ENCODE measurements around the gene KCNK3. TPM values are rescaled to one million over a fixed set of nuclear protein-coding genes. Genes with fewer than 3 reads are reported as not detected.

Gene KCNK3
- total and polyA plus RNA-seq, 2 of the 13 experiments (the other 11 are each of a cell fraction or from before 2014, with no cell fraction given), result not detected

DNA sequence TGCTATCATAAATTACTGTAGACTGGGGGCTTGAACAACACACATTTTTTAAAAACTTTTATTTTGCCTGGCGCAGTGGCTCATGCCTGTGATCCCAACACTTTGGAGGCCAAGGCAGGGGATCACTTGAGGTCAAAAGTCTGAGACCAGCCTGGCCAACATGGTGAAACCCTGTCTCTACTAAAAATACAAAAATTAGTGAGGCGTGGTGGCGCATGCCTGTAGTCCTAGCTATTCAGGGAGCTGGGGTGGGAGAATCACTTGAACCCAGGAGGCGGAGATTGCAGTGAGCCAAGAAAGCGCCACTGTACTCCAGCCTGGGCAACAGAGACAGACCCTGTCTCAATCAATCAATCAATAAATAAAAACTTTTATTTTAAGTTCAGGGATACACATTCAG is 9.1 kb downstream of the KCNK3 start (continued):
- TF ChIP-seq, protein P1, sequence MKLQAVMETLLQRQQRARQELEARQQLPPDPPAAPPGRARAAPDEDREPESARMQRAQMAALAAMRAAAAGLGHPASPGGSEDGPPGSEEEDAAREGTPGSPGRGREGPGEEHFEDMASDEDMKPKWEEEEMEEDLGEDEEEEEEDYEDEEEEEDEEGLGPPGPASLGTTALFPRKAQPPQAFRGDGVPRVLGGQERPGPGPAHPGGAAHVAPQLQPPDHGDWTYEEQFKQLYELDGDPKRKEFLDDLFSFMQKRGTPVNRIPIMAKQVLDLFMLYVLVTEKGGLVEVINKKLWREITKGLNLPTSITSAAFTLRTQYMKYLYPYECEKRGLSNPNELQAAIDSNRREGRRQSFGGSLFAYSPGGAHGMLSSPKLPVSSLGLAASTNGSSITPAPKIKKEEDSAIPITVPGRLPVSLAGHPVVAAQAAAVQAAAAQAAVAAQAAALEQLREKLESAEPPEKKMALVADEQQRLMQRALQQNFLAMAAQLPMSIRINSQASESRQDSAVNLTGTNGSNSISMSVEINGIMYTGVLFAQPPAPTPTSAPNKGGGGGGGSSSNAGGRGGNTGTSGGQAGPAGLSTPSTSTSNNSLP (IDR thresholded peaks at IDR 0.05; ENCODE audit: low read depth, low read length), result no peak
- no peak for TF ChIP-seq RAD21 (CRISPR knock-in tag; IDR thresholded peaks at IDR 0.05)
- TF ChIP-seq, protein P2, sequence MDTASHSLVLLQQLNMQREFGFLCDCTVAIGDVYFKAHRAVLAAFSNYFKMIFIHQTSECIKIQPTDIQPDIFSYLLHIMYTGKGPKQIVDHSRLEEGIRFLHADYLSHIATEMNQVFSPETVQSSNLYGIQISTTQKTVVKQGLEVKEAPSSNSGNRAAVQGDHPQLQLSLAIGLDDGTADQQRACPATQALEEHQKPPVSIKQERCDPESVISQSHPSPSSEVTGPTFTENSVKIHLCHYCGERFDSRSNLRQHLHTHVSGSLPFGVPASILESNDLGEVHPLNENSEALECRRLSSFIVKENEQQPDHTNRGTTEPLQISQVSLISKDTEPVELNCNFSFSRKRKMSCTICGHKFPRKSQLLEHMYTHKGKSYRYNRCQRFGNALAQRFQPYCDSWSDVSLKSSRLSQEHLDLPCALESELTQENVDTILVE (CRISPR knock-in tag; IDR thresholded peaks at IDR 0.05), result no peak
- no peak for TF ChIP-seq ZNF251 (CRISPR knock-in tag; IDR thresholded peaks at IDR 0.05)
- TF ChIP-seq NCOA1 (CRISPR knock-in tag; IDR thresholded peaks at IDR 0.05), result no peak
- no peak for TF ChIP-seq NKX3-1 (CRISPR knock-in tag; IDR thresholded peaks at IDR 0.05)
- TF ChIP-seq, protein P3, sequence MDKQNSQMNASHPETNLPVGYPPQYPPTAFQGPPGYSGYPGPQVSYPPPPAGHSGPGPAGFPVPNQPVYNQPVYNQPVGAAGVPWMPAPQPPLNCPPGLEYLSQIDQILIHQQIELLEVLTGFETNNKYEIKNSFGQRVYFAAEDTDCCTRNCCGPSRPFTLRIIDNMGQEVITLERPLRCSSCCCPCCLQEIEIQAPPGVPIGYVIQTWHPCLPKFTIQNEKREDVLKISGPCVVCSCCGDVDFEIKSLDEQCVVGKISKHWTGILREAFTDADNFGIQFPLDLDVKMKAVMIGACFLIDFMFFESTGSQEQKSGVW (CRISPR knock-in tag; IDR thresholded peaks at IDR 0.05; ENCODE audit: borderline replicate concordance), result no peak
- no peak for TF ChIP-seq TBX3 (IDR thresholded peaks at IDR 0.05; ENCODE audit: borderline replicate concordance)
- TF ChIP-seq ZNF556 (CRISPR knock-in tag; IDR thresholded peaks at IDR 0.05; ENCODE audit: borderline replicate concordance), result no peak
- TF ChIP-seq, protein P4, sequence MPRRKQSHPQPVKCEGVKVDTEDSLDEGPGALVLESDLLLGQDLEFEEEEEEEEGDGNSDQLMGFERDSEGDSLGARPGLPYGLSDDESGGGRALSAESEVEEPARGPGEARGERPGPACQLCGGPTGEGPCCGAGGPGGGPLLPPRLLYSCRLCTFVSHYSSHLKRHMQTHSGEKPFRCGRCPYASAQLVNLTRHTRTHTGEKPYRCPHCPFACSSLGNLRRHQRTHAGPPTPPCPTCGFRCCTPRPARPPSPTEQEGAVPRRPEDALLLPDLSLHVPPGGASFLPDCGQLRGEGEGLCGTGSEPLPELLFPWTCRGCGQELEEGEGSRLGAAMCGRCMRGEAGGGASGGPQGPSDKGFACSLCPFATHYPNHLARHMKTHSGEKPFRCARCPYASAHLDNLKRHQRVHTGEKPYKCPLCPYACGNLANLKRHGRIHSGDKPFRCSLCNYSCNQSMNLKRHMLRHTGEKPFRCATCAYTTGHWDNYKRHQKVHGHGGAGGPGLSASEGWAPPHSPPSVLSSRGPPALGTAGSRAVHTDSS (CRISPR knock-in tag; conservative IDR thresholded peaks at IDR 0.05), result no peak

Data from HepG2 (cell line).